DMS153 (cell line): ENCODE measurements around the gene ZNFX1.
"Not testable (repeated sequence)": the region's sequence is repeated elsewhere in the genome, so short reads cannot be mapped to it uniquely, and the experiment has no call there.

Source experiments
- DNase-seq: peaks from one replicate; lab custom pipeline; 2025; lab: John Stamatoyannopoulos, UW

ZNFX1 gene

GRCh38 chr20:49278036-49278817 is at the start of gene ZNFX1:
Gene ZNFX1 (minus strand): TSS chr20:49278057. CDS start chr20:49275839, 2,218 bp downstream.
- DNase-seq = peak; percentile 95

- DNase-seq = no peak
These were observed 48.2 kb upstream of the ZNFX1 start for GRCh38 chr20:49326026-49326425.

GRCh38 chr20:49324306-49324705 is 46.4 kb upstream of the ZNFX1 start:
- DNase-seq = no peak

GRCh38 chr20:49323622-49324238 is 45.9 kb upstream of the ZNFX1 start:
- DNase-seq = peak; percentile 56

DNA sequence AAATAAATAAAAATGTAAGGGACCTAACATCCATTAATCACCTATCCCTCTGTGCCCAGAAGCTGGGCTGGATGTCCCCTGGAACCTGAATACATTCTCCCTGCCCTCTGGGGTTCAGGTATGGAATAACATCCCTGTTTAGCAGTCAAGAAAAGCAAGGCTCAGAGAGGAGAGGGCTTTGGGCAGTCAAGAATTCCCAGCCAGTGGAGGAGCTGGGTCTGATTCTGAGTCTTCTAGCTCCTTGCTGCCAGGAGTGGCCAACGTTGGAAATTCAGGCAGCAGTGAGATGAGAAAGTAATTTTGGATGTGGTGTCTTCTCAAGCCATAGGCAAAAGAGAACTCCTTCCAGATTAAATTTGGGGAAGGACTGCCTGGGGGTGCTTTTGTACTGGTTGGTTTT is 42.6 kb upstream of the ZNFX1 start:
- DNase-seq = no peak

- no peak for DNase-seq
These were observed 41.5 kb upstream of the ZNFX1 start for GRCh38 chr20:49319208-49319809.

GRCh38 chr20:49318430-49319207 is 40.8 kb upstream of the ZNFX1 start:
- no peak for DNase-seq

- DNase-seq = no peak
These were observed 40.2 kb upstream of the ZNFX1 start for GRCh38 chr20:49318091-49318429.

DNA sequence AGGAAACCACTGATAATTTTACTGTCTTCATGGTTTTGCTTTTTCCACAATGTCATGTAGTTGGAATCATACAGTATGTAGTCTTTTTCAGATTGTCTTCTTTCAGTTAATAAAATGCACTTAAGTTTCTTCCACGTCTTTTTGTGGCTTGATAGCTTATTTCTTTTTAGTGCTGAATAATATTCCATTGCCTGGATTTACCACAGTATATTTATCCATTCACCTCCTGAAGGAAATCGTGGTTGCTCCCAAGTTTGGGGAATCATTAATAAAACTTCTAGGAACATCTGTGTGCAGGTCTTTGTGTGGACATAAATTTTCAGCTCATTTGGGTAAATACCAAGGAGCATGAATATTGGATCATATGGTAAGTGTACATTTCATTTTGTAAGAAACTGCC is 38.8 kb upstream of the ZNFX1 start:
- no peak for DNase-seq

- no peak for DNase-seq
These were observed 37.7 kb upstream of the ZNFX1 start for GRCh38 chr20:49315580-49315979.

DNA sequence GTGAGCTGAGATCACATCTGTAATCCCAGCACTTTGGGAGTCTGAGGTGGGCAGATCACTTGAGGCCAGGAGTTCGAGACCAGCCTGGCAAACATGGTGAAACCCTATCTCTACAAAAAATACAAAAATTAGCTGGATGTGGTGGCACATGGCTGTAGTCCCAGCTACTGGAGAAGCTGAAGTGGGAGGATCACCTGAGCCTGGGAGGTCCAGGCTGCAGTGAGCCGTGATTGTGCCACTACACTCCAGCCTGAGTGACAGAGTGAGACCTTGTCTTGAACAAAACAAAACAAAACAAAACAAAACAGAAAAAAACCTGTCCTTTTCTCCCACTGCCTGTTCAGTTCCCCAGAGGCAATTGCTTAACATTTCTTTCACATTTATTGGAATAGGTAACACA is 36.2 kb upstream of the ZNFX1 start:
- DNase-seq = not testable (repeated sequence)

- no peak for DNase-seq
These were observed 35.4 kb upstream of the ZNFX1 start for GRCh38 chr20:49313283-49313682.

- DNase-seq = no peak
These were observed 34.8 kb upstream of the ZNFX1 start for GRCh38 chr20:49312661-49313060.

DNA sequence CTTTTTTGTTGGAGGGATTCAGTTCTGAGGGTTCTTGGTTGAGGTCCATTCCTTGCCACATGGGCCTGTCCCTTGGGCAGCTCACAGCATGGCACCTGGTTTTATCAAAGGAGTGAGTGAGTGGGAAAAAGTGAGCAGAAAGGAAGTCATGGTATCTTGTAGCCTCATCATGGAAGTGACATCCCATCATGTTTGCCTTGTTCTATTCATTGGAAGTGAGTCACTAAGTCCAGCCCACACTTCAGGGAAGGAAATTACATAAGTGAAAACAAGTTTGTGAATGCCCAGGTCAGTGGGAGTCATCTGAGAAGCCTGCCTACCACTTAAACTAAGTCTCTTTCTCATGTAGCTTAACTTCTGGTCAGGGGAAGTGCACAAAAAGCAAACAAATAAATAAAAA is 32.8 kb upstream of the ZNFX1 start:
- DNase-seq = no peak

GRCh38 chr20:49308875-49309274 is 31.0 kb upstream of the ZNFX1 start:
- DNase-seq = no peak

DNA sequence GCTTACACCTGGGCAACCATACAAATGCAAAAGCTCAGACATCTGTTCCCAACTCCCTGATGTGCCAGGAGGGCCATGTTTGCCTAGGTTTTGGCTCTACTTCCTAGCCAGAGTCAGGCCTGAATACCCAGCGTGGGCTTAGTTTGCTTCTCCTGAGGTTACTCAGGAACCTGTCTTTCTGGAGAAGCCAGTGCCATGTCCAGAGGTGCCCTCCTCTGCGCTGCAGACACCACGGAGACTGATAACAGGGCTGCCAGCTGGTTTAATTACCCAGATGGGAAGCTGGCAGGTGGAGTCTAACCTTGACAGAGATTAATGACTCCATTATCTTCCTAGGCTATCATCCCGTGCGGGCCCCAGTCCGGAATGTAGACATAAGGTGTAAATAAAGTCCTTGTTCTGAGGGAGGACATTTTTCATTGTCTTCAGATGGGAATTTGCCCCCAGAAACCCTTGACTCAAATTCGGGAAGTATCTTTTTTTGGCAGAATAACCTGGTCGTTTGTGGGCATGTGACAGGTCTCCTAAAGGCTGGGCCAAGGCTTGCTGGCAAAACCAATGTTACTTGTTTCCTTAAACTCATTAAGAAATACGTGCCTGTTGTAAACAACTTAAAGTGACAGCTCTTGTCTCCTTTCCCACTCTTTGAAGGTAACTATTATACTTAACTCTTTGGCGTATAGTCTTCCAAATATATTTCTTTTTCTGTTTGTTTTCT is 29.2 kb upstream of the ZNFX1 start:
- peak; percentile 70 for DNase-seq

DNA sequence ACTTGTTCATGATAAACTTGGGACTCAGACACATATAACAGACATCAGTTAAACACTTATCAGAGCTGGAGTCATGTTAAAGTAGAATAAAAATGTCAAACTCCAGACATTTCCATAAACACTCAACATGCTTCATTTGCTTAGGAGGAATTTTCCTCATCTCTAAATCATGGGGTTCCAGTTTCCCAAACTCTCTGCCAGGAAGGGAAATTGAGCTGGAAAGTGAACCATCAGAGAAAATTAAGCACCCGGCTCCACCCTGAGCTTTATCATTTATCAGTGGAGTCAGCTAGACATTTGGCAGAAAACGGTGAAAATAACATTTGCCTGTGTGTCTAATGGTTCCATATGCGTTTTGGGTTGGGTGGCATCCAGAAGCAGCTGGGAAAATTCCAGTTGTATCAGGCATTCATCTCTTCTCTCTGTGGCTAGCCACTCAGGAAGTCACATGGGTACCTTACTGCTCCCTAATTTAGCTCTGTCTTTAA is 25.3 kb upstream of the ZNFX1 start:
- DNase-seq = no peak

GRCh38 chr20:49297605-49298530 is 20.0 kb upstream of the ZNFX1 start:
- peak; percentile 26 for DNase-seq

DNA sequence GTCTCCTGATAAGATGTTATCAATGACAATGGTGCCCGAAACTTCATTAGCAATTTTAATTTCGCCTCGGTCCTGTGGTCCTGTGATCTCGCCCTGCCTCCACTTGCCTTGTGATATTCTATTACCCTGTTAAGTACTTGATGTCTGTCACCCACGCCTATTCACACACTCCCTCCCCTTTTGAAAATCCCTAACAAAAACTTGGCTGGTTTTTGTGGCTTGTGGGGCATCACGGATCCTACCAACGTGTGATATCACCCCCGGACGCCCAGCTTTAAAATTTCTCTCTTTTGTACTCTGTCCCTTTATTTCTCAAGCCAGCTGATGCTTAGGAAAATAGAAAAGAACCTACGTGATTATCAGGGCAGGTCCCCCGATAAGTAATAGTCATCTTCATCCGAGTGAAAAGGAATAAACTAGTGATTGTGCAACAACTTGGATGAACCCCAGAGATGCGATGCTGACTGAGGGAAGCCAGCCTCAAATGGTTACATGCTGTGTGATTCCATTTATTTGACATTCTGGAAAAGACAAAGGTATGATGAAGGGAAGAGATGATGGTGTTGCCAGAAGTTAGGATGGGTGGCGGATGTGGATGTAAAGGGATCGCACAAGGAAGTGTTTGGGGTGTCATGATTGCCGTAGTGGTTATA is 16.3 kb upstream of the ZNFX1 start:
- DNase-seq = not testable (repeated sequence)

DNA sequence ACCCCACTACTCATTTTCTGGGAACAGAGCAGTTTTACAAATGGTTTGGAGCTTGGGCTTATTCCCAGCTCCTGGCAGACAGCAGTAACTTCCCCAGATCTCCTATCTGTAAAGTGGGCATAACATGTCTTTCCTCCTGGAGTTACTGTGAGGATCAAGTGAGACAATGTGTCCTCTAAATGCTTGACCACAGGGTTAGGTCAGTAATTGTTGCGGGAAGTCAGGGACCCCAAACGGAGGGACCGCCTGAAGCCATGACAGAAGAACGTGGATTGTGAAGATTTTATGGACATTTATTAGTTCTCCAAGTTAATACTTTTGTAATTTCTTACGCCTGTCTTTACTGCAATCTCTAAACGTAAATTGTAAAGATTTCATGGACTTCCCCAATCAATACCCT is 15.3 kb upstream of the ZNFX1 start:
- no peak for DNase-seq
